B cell (primary cell): ENCODE measurements around the gene PHF20. TPM values are rescaled to one million over a fixed set of nuclear protein-coding genes. Genes with fewer than 3 reads are reported as not detected.

Experiments used
- ATAC-seq: fragments of 200-7000 bp; cut with Tn5 transposase; one replicate; pipeline ENCODE4 v1.10.0; 2021; ENCODE audit warnings: low read depth, mild to moderate bottlenecking, moderate number of reproducible peaks, moderate library complexity
- CTCF ChIA-PET: fragments of 350-600 bp; sonication (Branson Sonifier 250); formaldehyde crosslinking; loops from one replicate; lab custom pipeline; 2021; ENCODE audit warnings: antibody characterized with exemption, inconsistent platforms; lab: Charles Lee
- POLR2A ChIA-PET: fragments of 350-600 bp; sonication (Branson Sonifier 250); formaldehyde crosslinking; loops from one replicate; lab custom pipeline; 2021; ENCODE audit warnings: antibody characterized with exemption; lab: Charles Lee
- DNase-seq: peaks from one replicate; pipeline ENCODE4 v3.0.0; 2013
- H2AFZ ChIP-seq: 2 replicates; pipeline ENCODE4 v1.6.1; 2012; ENCODE audit warnings: mild to moderate bottlenecking, low read depth, low read length; ENCODE audit not compliant: insufficient read depth, poor library complexity, severe bottlenecking
- H3K27ac ChIP-seq, 2 donors: 1 replicate in 1 of 2; 2 replicates in 1 of 2; pipeline ENCODE4 v1.5.1; 2012 to 2013; ENCODE audit warnings: low read length in 2 of 2, mild to moderate bottlenecking in 2 of 2, moderate library complexity in 1 of 2
- H3K27me3 ChIP-seq, 4 experiments: fragments of 200-600 bp in 1 of 4; sonication (generic) in 1 of 4; replicated peaks in 1 of 4; 1 replicate in 2 of 4; 2 replicates in 2 of 4; pipeline versions ENCODE4 v1.6.1 to v1.7.0; 2013 to 2016; ENCODE audit warnings: low read length in 3 of 4, mild to moderate bottlenecking in 2 of 4, mixed read lengths in 1 of 4, moderate library complexity in 1 of 4; ENCODE audit not compliant: insufficient read depth in 4 of 4, control insufficient read depth in 3 of 4; ENCODE audit errors: control extremely low read depth in 1 of 4
- H3K36me3 ChIP-seq, 2 experiments: replicated peaks in 1 of 2; 1 replicate in 1 of 2; 2 replicates in 1 of 2; pipeline versions ENCODE4 v1.6.1 to v1.7.1; 2013; ENCODE audit warnings: low read length in 1 of 2; ENCODE audit not compliant: insufficient read depth in 2 of 2, control insufficient read depth in 1 of 2; ENCODE audit errors: control extremely low read depth in 1 of 2, extremely low read depth in 1 of 2
- H3K4me1 ChIP-seq, 2 donors: fragments of 200-600 bp in 1 of 2; sonication (generic) in 1 of 2; 1 replicate in 1 of 2; 2 replicates in 1 of 2; pipeline versions ENCODE4 v1.5.1 to v1.6.1; 2013 to 2017; ENCODE audit warnings: low read length in 2 of 2; ENCODE audit not compliant: control insufficient read depth in 2 of 2, insufficient read depth in 2 of 2
- H3K4me2 ChIP-seq: replicated peaks from 2 replicates; pipeline ENCODE3; 2012; ENCODE audit warnings: mild to moderate bottlenecking, low read depth, low read length; ENCODE audit not compliant: poor library complexity, severe bottlenecking
- H3K4me3 ChIP-seq, 5 experiments: fragments of 200-600 bp in 1 of 5; sonication (generic) in 1 of 5; 1 replicate in 3 of 5; 2 replicates in 2 of 5; pipeline versions ENCODE4 v1.5.1 to v1.7.0; 2011 to 2016; ENCODE audit warnings: low read length in 4 of 5, mild to moderate bottlenecking in 4 of 5, low read depth in 2 of 5, control low read depth in 1 of 5, moderate library complexity in 1 of 5; ENCODE audit not compliant: insufficient read depth in 1 of 5; ENCODE audit errors: control extremely low read depth in 1 of 5, extremely low read depth in 1 of 5
- H3K79me2 ChIP-seq: fragments of 200-600 bp; sonication (generic); one replicate; pipeline ENCODE4 v1.6.0; 2016; ENCODE audit warnings: low read length; ENCODE audit not compliant: control insufficient read depth, insufficient read depth
- H3K9ac ChIP-seq: fragments of 200-600 bp; sonication (generic); 2 replicates; pipeline ENCODE4 v1.6.1; 2017; ENCODE audit warnings: mild to moderate bottlenecking, low read length, moderate library complexity
- H3K9me3 ChIP-seq, 3 donors: one replicate each; pipeline versions ENCODE4 v1.6.1 to v1.7.1; 2013; ENCODE audit warnings: low read length in 2 of 3; ENCODE audit not compliant: control insufficient read depth in 2 of 3, insufficient read depth in 1 of 3; ENCODE audit errors: control extremely low read depth in 1 of 3
- H4K20me1 ChIP-seq: 2 replicates; pipeline ENCODE4 v1.6.0; 2012; ENCODE audit warnings: mild to moderate bottlenecking, low read length; ENCODE audit not compliant: insufficient read depth, control insufficient read depth, poor library complexity, severe bottlenecking
- H3K27ac Mint-ChIP-seq: one replicate; pipeline ENCODE4 v1.8.0; 2021; ENCODE audit warnings: mixed read lengths
- H3K27me3 Mint-ChIP-seq: one replicate; pipeline ENCODE4 v1.8.0; 2021; ENCODE audit warnings: mixed read lengths
- H3K4me1 Mint-ChIP-seq: one replicate; pipeline ENCODE4 v1.8.0; 2021; ENCODE audit warnings: mixed read lengths
- H3K4me3 Mint-ChIP-seq: one replicate; pipeline ENCODE4 v1.8.0; 2021; ENCODE audit warnings: mixed read lengths
- H3K9me3 Mint-ChIP-seq: one replicate; pipeline ENCODE4 v1.8.0; 2022; ENCODE audit warnings: mixed read lengths; ENCODE audit not compliant: insufficient read depth
- EZH2 ChIP-seq: IDR thresholded peaks from 2 replicates; pipeline ENCODE4 v1.6.1; 2012; ENCODE audit warnings: borderline replicate concordance, low read depth, mild to moderate bottlenecking, moderate library complexity, low read length; ENCODE audit not compliant: insufficient read depth, poor library complexity, severe bottlenecking
- WGBS: methylation state at CpG from one replicate; pipeline ENCODE4 v1.1.5; 2013; ENCODE audit warnings: missing lambda C conversion rate; ENCODE audit not compliant: insufficient coverage; 5-methylcytosine and 5-hydroxymethylcytosine counted together
- intact Hi-C: fragments of 100-400 bp; cut with micrococcal nuclease; formaldehyde crosslinking; loops from one replicate; pipeline ENCODE4 v1.10.0; 2022
- polyA plus RNA-seq: library from polyadenylated mRNA; depleted of rRNA; stranded (reverse); fragments of >200 nt; gene quantifications from 2 replicates; pipeline ENCODE4 v1.2.3, GENCODE V29; 2012
- total RNA-seq, 2 donors: library from RNA; stranded (reverse); fragments of 120-200 nt in 1 of 2; gene quantifications; 1 replicate in 1 of 2; 2 replicates in 1 of 2; pipeline versions ENCODE4 v1.2.3 to v1.2.4, GENCODE V29; 2013 to 2022
- TF ChIP-seq, protein P1 (sequence below): fragments of 200-600 bp; IDR thresholded peaks from one replicate; pipeline ENCODE4 v1.8.0; 2022; ENCODE audit warnings: antibody characterized with exemption, mild to moderate bottlenecking

PHF20 gene
- total and polyA plus RNA-seq, 2 donors (not counting 1 experiment from before 2014, with no cell fraction given) = 53.6 to 92.3 TPM

DNA sequence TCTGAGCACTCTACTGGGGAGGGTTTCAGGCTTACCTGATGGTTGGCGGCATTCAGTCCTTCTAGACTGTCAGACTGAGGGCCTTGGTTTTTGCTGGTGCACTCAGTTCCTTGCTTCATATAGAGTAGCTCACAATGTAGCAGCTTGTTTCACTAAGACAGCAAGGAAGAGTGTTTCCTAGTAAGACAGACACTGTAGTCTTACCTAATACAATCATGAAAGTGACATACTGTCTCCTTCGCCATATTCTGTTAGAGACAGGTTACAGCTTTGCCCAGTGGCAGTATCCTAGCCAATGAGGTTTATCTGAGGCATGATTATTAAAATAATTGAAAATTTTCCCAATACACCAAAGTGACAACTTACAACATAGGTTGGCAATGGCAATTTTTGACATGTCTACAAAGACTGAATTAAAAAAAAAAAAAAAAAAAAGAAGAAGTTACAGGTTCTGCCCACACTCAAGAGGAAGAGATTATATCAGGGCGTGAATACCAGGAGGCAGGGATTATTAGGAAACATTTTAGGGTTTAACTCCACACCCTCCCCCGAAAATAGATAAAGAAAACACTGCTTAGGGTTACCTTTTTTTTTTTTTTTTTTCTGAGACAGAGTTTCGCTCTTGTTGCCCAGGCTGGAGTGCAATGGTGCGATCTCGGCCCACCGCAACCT lies 115.7 kb downstream of the PHF20 start:
- no peak for TF ChIP-seq EZH2
- TF ChIP-seq, protein P1, sequence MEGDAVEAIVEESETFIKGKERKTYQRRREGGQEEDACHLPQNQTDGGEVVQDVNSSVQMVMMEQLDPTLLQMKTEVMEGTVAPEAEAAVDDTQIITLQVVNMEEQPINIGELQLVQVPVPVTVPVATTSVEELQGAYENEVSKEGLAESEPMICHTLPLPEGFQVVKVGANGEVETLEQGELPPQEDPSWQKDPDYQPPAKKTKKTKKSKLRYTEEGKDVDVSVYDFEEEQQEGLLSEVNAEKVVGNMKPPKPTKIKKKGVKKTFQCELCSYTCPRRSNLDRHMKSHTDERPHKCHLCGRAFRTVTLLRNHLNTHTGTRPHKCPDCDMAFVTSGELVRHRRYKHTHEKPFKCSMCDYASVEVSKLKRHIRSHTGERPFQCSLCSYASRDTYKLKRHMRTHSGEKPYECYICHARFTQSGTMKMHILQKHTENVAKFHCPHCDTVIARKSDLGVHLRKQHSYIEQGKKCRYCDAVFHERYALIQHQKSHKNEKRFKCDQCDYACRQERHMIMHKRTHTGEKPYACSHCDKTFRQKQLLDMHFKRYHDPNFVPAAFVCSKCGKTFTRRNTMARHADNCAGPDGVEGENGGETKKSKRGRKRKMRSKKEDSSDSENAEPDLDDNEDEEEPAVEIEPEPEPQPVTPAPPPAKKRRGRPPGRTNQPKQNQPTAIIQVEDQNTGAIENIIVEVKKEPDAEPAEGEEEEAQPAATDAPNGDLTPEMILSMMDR = no peak
- H3K27ac ChIP-seq = no peak overlapping the region
- ChIA-PET POLR2A (no interaction called here), CTCF (interaction anchor here (1.0 to 6.5 kb wide), 2 partner anchors 345 to 426 kb away, joined by 3 to 92 read pairs; no protein-coding TSS in a partner anchor)
- no peak overlapping the region for H3K4me3 ChIP-seq
- H3K27ac Mint-ChIP-seq = no peak overlapping the region
- no peaks in the 10 kb centered on the region for H3K27me3 Mint-ChIP-seq
- H3K27me3 ChIP-seq = no peaks in the 10 kb centered on the region
- H3K4me1 Mint-ChIP-seq = peaks cover 7% of the 10 kb centered on the region
- no peak overlapping the region for H3K4me2 ChIP-seq
- no peak overlapping the region for H3K4me3 Mint-ChIP-seq
- no peaks in the 10 kb centered on the region for H3K9me3 Mint-ChIP-seq
- H3K9me3 ChIP-seq = no peaks in the 10 kb centered on the region
- no peak overlapping the region for H2AFZ ChIP-seq
- intact Hi-C loops = no loop called here
- DNase-seq = no peak
- ATAC-seq = no peak
- H3K79me2 ChIP-seq = peaks cover 23% of the 10 kb centered on the region
- peaks cover 4 to 25% of the 10 kb centered on the region in 2 experiments for H3K36me3 ChIP-seq
- no peak overlapping the region for H3K9ac ChIP-seq
- H3K4me1 ChIP-seq = no peaks in the 10 kb centered on the region
- WGBS = 100% methylated on average over 5 of the region's 8 CpGs
- no peaks in the 10 kb centered on the region for H4K20me1 ChIP-seq

DNA sequence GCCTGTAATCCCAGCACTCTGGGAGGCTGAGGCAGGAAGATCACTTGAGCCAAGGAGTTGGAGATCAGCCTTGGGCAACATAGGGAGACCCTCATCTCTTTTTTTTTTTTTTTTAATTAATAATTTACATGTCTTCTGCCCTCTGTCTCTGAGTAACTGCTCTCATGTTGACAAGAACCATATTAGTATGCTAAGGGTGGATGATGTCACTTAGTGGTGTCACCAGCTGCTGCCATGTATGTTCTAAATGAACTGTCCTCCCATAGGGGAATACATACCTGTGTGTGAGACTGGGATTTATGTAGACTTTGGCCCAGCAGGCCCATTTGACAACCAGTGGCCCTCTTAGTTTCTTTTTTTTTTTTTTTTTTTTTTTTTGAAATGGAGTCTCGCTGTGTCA lies 116.8 kb downstream of the PHF20 start:
- TF ChIP-seq EZH2 = no peak
- TF ChIP-seq, protein P1 = no peak
- Histone ChIP-seq H3K4me3 (no peak overlapping the region), H3K9me3 (no peaks in the 10 kb centered on the region), H3K9ac (no peak overlapping the region), H3K27me3 (no peaks in the 10 kb centered on the region), H3K4me2 (no peak overlapping the region), H3K36me3 (peaks cover 3 to 23% of the 10 kb centered on the region in 2 experiments), H4K20me1 (no peaks in the 10 kb centered on the region), H2AFZ (no peak overlapping the region), H3K4me1 (no peaks in the 10 kb centered on the region), H3K79me2 (peaks cover 28% of the 10 kb centered on the region), H3K27ac (no peak overlapping the region)
- ATAC-seq (no peak), DNase-seq (no peak)
- ChIA-PET CTCF (no interaction called here), POLR2A (no interaction called here)
- intact Hi-C loops = no loop called here
- WGBS = 100% methylated on average over 1 of the region's 1 CpG
- H3K27me3 Mint-ChIP-seq = no peaks in the 10 kb centered on the region
- H3K4me3 Mint-ChIP-seq = no peak overlapping the region
- no peaks in the 10 kb centered on the region for H3K9me3 Mint-ChIP-seq
- H3K4me1 Mint-ChIP-seq = peaks cover 6% of the 10 kb centered on the region
- H3K27ac Mint-ChIP-seq = no peak overlapping the region
